ENCODE measurements around the gene MOSMO. TPM values are rescaled to one million over a fixed set of nuclear protein-coding genes. Genes with fewer than 3 reads are reported as not detected.

The MOSMO gene
- total and polyA plus RNA-seq, 9 of the 15 experiments (the other 6 are each of a cell fraction or from before 2014, with no cell fraction given) = 1.9 to 13.3 (median 7.7) TPM

- TF ChIP-seq ZNF282 (CRISPR knock-in tag; IDR thresholded peaks at IDR 0.05) = no peak
- no peak for TF ChIP-seq KLF10 (CRISPR knock-in tag; IDR thresholded peaks at IDR 0.05)
- no peak for TF ChIP-seq MLX (CRISPR knock-in tag; conservative IDR thresholded peaks at IDR 0.05)
- TF ChIP-seq HNRNPK (IDR thresholded peaks at IDR 0.05; ENCODE audit: low read depth, low read length, poor library complexity, severe bottlenecking) = no peak
- no peak for TF ChIP-seq CHD7 (IDR thresholded peaks at IDR 0.05; ENCODE audit: low read depth, low read length)
Measured at GRCh38 chr16:22117609-22118008, 109.7 kb downstream of the MOSMO start (continued).
